Keratinocyte (primary cell): ENCODE data around the gene BEAN1.

Experiments
- EZH2 ChIP-seq: IDR thresholded peaks from one replicate; pipeline ENCODE4 v1.6.1; 2012; ENCODE audit warnings: inconsistent platforms, mild to moderate bottlenecking, low read length, moderate library complexity
- TF ChIP-seq, protein P1 (sequence below), 3 experiments: IDR thresholded peaks in 1 of 3; conservative IDR thresholded peaks in 1 of 3; optimal IDR thresholded peaks in 1 of 3; 2 replicates in 2 of 3; 3 replicates in 1 of 3; pipeline versions ENCODE3 to v1.5.1; 2011; ENCODE audit warnings: low read length in 3 of 3, mild to moderate bottlenecking in 3 of 3, moderate library complexity in 2 of 3, control low read depth in 1 of 3, inconsistent platforms in 1 of 3; ENCODE audit not compliant: insufficient read depth in 2 of 3; ENCODE audit errors: extremely low read depth in 1 of 3

DNA sequence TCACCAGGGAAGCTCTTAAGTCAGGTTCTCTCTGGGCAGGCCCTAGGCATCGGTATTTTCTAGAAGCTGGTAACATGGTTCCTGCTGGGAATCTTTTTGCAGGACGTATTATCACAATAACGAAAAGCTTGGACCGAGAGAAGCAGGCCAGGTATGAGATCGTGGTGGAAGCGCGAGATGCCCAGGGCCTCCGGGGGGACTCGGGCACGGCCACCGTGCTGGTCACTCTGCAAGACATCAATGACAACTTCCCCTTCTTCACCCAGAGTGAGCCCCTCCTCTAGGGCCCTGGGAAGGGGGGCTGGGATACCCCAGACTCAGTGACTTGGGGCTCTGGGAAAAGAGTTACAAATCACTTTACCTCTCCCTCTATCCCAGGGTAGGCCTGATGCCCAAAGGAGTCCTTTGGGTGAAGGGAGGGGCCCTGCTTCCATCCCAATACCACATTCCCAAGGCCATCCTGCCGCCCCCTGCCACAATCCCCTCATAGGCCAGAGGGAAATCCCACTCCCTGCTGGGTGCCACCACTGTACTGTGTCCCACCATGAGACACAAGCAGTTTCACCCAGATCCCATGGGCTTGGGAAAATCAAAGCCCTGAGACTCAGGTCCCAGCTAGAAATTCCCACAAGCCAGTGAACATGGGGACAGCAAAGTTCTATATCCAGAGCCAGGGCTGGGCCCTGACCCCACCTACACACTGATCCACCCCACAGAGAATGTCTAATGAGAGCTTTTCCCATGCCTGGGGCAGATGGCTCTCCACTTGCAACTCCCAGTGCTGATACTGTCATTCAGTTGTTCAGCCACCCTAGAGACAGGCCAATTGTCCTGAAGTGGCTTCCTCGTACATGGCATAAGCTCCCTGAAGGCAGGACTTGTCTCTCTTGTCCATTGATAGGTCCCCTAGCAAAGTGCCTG is 37.6 kb upstream of the BEAN1 start:
- TF ChIP-seq, protein P1, sequence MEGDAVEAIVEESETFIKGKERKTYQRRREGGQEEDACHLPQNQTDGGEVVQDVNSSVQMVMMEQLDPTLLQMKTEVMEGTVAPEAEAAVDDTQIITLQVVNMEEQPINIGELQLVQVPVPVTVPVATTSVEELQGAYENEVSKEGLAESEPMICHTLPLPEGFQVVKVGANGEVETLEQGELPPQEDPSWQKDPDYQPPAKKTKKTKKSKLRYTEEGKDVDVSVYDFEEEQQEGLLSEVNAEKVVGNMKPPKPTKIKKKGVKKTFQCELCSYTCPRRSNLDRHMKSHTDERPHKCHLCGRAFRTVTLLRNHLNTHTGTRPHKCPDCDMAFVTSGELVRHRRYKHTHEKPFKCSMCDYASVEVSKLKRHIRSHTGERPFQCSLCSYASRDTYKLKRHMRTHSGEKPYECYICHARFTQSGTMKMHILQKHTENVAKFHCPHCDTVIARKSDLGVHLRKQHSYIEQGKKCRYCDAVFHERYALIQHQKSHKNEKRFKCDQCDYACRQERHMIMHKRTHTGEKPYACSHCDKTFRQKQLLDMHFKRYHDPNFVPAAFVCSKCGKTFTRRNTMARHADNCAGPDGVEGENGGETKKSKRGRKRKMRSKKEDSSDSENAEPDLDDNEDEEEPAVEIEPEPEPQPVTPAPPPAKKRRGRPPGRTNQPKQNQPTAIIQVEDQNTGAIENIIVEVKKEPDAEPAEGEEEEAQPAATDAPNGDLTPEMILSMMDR (optimal IDR thresholded peaks at IDR 0.05 in 1 of 3, IDR thresholded peaks at IDR 0.05 in 1 of 3, conservative IDR thresholded peaks at IDR 0.05 in 1 of 3; ENCODE audit: extremely low read depth in 1 of 3, insufficient read depth in 2 of 3, low read length in 3 of 3) = no peak
- TF ChIP-seq EZH2 = no peak
